Neural progenitor cell (in vitro differentiated cells): ENCODE data around the gene DTNB. TPM values are rescaled to one million over a fixed set of nuclear protein-coding genes. Genes with fewer than 3 reads are reported as not detected.

Experiments
- DNase-seq: peaks from one replicate; pipeline ENCODE4 v3.0.0-alpha.2; 2016; ENCODE audit warnings: low spot score
- H2AFZ ChIP-seq: fragments of 200-600 bp; sonication (generic); replicated peaks from 2 replicates; pipeline ENCODE4 v1.6.1; 2016; ENCODE audit warnings: antibody characterized with exemption
- H3F3A ChIP-seq: fragments of 200-600 bp; sonication (generic); 2 replicates; pipeline ENCODE4 v1.6.1; 2016; ENCODE audit warnings: antibody characterized with exemption, low read depth
- H3K27ac ChIP-seq: fragments of 200-600 bp; sonication (generic); 2 replicates; pipeline ENCODE4 v1.5.1; 2016; ENCODE audit warnings: mild to moderate bottlenecking
- H3K27me3 ChIP-seq: fragments of 200-600 bp; sonication (generic); 2 replicates; pipeline ENCODE4 v1.6.1; 2016; ENCODE audit warnings: mild to moderate bottlenecking, moderate library complexity
- H3K36me3 ChIP-seq: fragments of 200-600 bp; sonication (generic); 2 replicates; pipeline ENCODE4 v1.5.1; 2016
- H3K4me1 ChIP-seq: fragments of 200-600 bp; sonication (generic); 2 replicates; pipeline ENCODE4 v1.6.1; 2016; ENCODE audit warnings: mixed run types
- H3K4me2 ChIP-seq: fragments of 200-600 bp; sonication (generic); 2 replicates; pipeline ENCODE4 v1.6.1; 2016
- H3K4me3 ChIP-seq: fragments of 200-600 bp; sonication (generic); 2 replicates; pipeline ENCODE4 v1.5.1; 2016
- H3K79me2 ChIP-seq: fragments of 200-600 bp; sonication (generic); 2 replicates; pipeline ENCODE4 v1.6.1; 2016; ENCODE audit warnings: low read depth
- H3K9ac ChIP-seq: fragments of 200-600 bp; sonication (generic); 2 replicates; pipeline ENCODE4 v1.6.1; 2016
- H3K9me3 ChIP-seq: fragments of 200-600 bp; sonication (generic); 2 replicates; pipeline ENCODE4 v1.5.1; 2016; ENCODE audit warnings: low read depth
- H4K20me1 ChIP-seq: fragments of 200-600 bp; sonication (generic); 2 replicates; pipeline ENCODE4 v1.6.1; 2016; ENCODE audit warnings: low read depth
- H3K27ac Mint-ChIP-seq: 3 replicates; pipeline ENCODE4 v1.8.0; 2021; ENCODE audit warnings: mixed read lengths
- H3K27me3 Mint-ChIP-seq: 2 replicates; pipeline ENCODE4 v1.8.0; 2022; ENCODE audit warnings: low read depth, mild to moderate bottlenecking, inconsistent platforms, moderate library complexity, mixed read lengths; ENCODE audit not compliant: insufficient read depth
- H3K36me3 Mint-ChIP-seq: 3 replicates; pipeline ENCODE4 v1.8.0; 2021; ENCODE audit warnings: mixed read lengths
- H3K4me1 Mint-ChIP-seq: 3 replicates; pipeline ENCODE4 v1.8.0; 2021; ENCODE audit warnings: mixed read lengths
- H3K4me3 Mint-ChIP-seq: 3 replicates; pipeline ENCODE4 v1.8.0; 2021; ENCODE audit warnings: mild to moderate bottlenecking, moderate library complexity, mixed read lengths
- H3K9me3 Mint-ChIP-seq: 3 replicates; pipeline ENCODE4 v1.8.0; 2020; ENCODE audit warnings: mixed read lengths
- CTCF ChIP-seq: fragments of 200-600 bp; sonication (generic); IDR thresholded peaks from 2 replicates; pipeline ENCODE4 v1.5.1; 2017; ENCODE audit warnings: antibody characterized with exemption, mild to moderate bottlenecking
- EZH2 ChIP-seq: fragments of 200-600 bp; sonication (generic); IDR thresholded peaks from 2 replicates; pipeline ENCODE4 v1.6.1; 2017; ENCODE audit warnings: antibody characterized with exemption, mild to moderate bottlenecking, moderate library complexity
- EZH2phosphoT487 ChIP-seq: fragments of 200-600 bp; sonication (generic); IDR thresholded peaks from 2 replicates; pipeline ENCODE4 v1.6.1; 2017; ENCODE audit warnings: antibody characterized with exemption
- total RNA-seq: library from RNA; depleted of rRNA; stranded (reverse); fragments of >200 nt; gene quantifications from 2 replicates; pipeline ENCODE4 v1.2.3, GENCODE V29; 2015; ENCODE audit warnings: low replicate concordance

DTNB gene
- total RNA-seq, 1 donor from 2014 or later, result 27.1 TPM

DNA sequence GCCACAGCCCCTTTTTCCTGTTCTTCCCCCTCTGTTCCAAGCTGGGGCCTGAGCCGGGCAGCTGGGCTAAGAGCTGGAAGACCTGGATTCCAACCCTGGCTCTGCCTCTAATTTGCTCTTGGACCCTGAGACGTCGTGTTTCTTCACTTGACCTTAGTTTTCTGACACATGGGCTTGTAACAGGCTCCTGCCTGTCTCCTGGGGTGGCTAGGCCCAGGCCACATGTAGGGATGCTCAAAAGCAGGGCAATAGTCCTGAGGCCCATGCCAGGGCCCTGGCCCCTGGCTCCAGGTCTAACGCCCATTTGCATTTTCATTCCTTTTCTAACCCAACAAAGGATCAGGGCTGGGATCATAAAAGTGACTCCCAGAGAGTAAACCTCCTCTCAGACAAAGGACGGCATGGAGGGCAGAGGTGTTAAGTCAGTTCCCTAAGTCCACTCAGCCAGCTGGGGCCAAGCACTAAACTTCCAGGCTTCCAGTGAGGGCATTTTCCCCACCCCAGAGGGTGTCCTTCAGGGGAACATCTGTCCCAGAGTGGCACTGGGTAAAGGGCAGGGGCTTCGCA, 315.0 kb downstream of the DTNB start:
- Mint-ChIP-seq H3K36me3 (peaks cover 2% of the 10 kb centered on the region), H3K4me3 (no peak overlapping the region), H3K9me3 (peaks cover 9% of the 10 kb centered on the region), H3K4me1 (peaks cover 25% of the 10 kb centered on the region), H3K27me3 (peaks cover 14% of the 10 kb centered on the region), H3K27ac (peak overlapping the region; percentile 53)
- H3K9ac ChIP-seq, result no peak overlapping the region
- peaks cover 13% of the 10 kb centered on the region for H3K4me1 ChIP-seq
- H2AFZ ChIP-seq, result no peak overlapping the region
- H3K4me3 ChIP-seq, result no peak overlapping the region
- H3K27ac ChIP-seq, result no peak overlapping the region
- H3K9me3 ChIP-seq, result no peaks in the 10 kb centered on the region
- no peak for TF ChIP-seq CTCF
- no peak for TF ChIP-seq EZH2
- no peak for TF ChIP-seq EZH2phosphoT487
- H3K79me2 ChIP-seq, result no peaks in the 10 kb centered on the region
- H3K4me2 ChIP-seq, result no peak overlapping the region
- DNase-seq, result peak; percentile 37
- H3K36me3 ChIP-seq, result no peaks in the 10 kb centered on the region
- no peaks in the 10 kb centered on the region for H4K20me1 ChIP-seq
- H3K27me3 ChIP-seq, result peaks cover 38% of the 10 kb centered on the region
- H3F3A ChIP-seq, result no peaks in the 10 kb centered on the region

DNA sequence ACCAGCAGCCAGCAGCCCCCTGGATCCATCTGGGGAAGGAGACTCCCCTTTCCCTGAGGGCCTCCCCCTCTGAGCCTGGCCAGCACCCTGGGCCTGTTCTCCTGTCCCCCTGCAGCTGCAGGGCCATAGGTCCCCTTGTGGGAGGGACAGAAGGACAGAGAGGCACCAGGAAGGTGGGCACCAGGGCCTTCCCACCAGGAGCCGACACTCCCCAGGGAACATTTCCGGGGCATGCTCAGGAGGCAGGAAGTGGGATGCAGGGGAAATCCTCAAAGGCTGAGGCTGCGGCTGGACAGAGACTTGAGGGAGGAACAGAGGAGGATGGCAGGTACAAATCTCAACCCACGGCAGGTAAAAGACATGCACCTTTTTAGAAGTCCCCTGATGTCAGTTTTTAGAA, 317.3 kb downstream of the DTNB start:
- no peaks in the 10 kb centered on the region for H3K36me3 ChIP-seq
- no peak overlapping the region for H3K9ac ChIP-seq
- peak; percentile 0 for DNase-seq
- no peak overlapping the region for H3K27ac Mint-ChIP-seq
- H3K4me3 Mint-ChIP-seq, result no peak overlapping the region
- H3K36me3 Mint-ChIP-seq, result peaks cover 2% of the 10 kb centered on the region
- no peak overlapping the region for H2AFZ ChIP-seq
- peaks cover 9% of the 10 kb centered on the region for H3K9me3 Mint-ChIP-seq
- H3K9me3 ChIP-seq, result no peaks in the 10 kb centered on the region
- H3K27me3 ChIP-seq, result peaks cover 17% of the 10 kb centered on the region
- no peak overlapping the region for H3K4me3 ChIP-seq
- H3K4me1 ChIP-seq, result peaks cover 9% of the 10 kb centered on the region
- H3F3A ChIP-seq, result no peaks in the 10 kb centered on the region
- no peak for TF ChIP-seq EZH2
- no peak for TF ChIP-seq CTCF
- no peak for TF ChIP-seq EZH2phosphoT487
- no peaks in the 10 kb centered on the region for H4K20me1 ChIP-seq
- no peak overlapping the region for H3K27ac ChIP-seq
- peaks cover 9% of the 10 kb centered on the region for H3K27me3 Mint-ChIP-seq
- H3K4me1 Mint-ChIP-seq, result peaks cover 18% of the 10 kb centered on the region
- no peaks in the 10 kb centered on the region for H3K79me2 ChIP-seq
- H3K4me2 ChIP-seq, result no peak overlapping the region

DNA sequence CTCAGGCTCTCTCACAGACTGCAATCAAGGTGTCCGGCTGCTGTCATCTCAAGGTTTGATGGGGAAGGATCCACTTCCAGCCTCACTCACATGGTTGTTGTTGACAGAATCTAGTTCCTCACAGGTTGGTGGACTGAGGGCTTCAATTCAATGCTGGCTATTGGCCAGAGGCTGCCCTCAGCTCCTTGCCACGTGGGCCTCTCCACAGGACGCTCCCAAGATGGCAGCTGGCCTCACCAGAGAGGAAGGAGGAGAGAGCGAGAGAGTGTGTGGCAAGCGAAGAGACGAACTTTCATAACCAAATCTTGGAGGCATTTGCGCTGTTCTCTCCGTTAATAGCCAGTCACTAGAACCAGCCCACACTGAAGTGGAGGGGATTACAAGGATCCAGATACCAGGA, 318.1 kb downstream of the DTNB start:
- no peak overlapping the region for H3K4me2 ChIP-seq
- peaks cover 9% of the 10 kb centered on the region for H3K27me3 Mint-ChIP-seq
- DNase-seq, result peak; percentile 1
- H3K79me2 ChIP-seq, result no peaks in the 10 kb centered on the region
- no peaks in the 10 kb centered on the region for H3K9me3 ChIP-seq
- no peaks in the 10 kb centered on the region for H4K20me1 ChIP-seq
- H3K4me1 Mint-ChIP-seq, result peaks cover 18% of the 10 kb centered on the region
- peaks cover 9% of the 10 kb centered on the region for H3K4me1 ChIP-seq
- peaks cover 9% of the 10 kb centered on the region for H3K9me3 Mint-ChIP-seq
- no peak overlapping the region for H3K27ac ChIP-seq
- no peak overlapping the region for H3K4me3 ChIP-seq
- peaks cover 10% of the 10 kb centered on the region for H3K27me3 ChIP-seq
- H3K36me3 ChIP-seq, result no peaks in the 10 kb centered on the region
- no peak overlapping the region for H3K9ac ChIP-seq
- no peaks in the 10 kb centered on the region for H3F3A ChIP-seq
- TF ChIP-seq CTCF (no peak), EZH2phosphoT487 (no peak), EZH2 (no peak)
- peaks cover 2% of the 10 kb centered on the region for H3K36me3 Mint-ChIP-seq
- H3K4me3 Mint-ChIP-seq, result no peak overlapping the region
- H2AFZ ChIP-seq, result no peak overlapping the region
- no peak overlapping the region for H3K27ac Mint-ChIP-seq
